GM18951 (cell line): ENCODE results near the gene HEPH.
"Not testable (repeated sequence)": the region's sequence is repeated elsewhere in the genome, so short reads cannot be mapped to it uniquely, and the experiment has no call there.

Experiments
- POLR2A ChIP-seq: IDR thresholded peaks from 4 replicates; pipeline ENCODE4 v1.6.1; 2011; ENCODE audit warnings: mild to moderate bottlenecking; ENCODE audit not compliant: insufficient read length, insufficient read depth; ENCODE audit errors: extremely low read depth
- in situ Hi-C: fragments of 300-500 bp; cut with MboI; formaldehyde crosslinking; loops from one replicate; pipeline ENCODE4 v1.12.0; 2022; ENCODE audit warnings: low sequenced_read_pairs, mixed read lengths, inconsistent platforms; ENCODE audit not compliant: unreplicated experiment

HEPH gene

DNA sequence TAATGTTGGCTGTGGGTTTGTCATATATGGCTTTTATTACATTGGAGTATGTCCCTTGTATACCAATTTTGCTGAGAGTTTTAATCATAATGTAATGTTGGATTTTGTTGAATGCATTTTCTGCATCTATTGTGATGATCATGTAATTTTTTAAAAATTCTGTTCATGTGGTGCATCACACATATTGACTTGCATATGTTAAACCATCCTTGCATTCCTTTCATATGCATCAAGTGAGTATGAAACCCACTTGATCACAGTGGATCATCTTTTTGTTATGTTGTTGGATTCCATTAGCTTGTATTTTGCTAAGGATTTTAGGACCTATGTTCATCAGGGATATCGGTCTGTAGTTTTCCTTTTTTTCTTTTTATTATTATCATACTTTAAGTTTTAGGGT is 12.1 kb downstream of the HEPH start:
- in situ Hi-C loops = no loop called here
- no peak for TF ChIP-seq POLR2A

DNA sequence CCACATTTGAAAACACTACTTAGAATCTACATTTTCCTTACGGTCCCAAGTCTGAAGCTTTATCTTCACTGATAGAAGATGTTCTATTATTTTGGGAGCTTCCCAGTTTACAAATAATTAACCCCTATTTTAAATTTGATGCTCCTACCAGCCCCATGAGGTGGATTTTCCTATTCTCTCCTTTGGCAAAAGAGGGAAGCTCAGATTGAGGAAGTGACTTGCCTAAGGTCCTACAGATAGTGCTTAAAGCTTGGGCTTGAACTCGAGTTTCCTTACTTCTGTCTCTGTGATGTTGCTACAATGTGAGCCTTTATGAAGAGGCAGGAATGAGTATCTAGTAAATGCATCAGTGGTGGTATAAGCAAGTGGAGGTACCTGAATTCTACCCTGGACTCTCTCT is 27.5 kb downstream of the HEPH start:
- in situ Hi-C loops = no loop called here
- no peak for TF ChIP-seq POLR2A

DNA sequence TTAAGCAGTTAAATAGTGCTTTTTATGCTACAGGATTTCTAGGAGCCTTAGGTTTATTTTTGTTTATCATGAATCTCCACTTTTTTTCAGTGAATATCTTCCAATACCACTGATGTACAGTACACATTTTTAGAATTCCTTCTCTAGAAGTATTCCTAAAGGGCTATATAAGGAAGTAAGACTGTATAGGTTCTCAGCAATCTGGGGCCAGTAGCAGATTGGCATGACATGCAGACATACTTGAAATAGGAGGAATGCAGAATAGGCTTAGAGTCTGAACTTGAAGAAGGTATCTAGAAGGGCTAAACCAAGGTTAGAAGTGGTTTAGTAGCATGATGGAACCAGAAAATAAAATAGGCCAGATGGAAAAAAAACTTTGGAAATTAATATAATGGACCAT is 29.8 kb downstream of the HEPH start:
- no peak for TF ChIP-seq POLR2A
- in situ Hi-C loops = no loop called here

DNA sequence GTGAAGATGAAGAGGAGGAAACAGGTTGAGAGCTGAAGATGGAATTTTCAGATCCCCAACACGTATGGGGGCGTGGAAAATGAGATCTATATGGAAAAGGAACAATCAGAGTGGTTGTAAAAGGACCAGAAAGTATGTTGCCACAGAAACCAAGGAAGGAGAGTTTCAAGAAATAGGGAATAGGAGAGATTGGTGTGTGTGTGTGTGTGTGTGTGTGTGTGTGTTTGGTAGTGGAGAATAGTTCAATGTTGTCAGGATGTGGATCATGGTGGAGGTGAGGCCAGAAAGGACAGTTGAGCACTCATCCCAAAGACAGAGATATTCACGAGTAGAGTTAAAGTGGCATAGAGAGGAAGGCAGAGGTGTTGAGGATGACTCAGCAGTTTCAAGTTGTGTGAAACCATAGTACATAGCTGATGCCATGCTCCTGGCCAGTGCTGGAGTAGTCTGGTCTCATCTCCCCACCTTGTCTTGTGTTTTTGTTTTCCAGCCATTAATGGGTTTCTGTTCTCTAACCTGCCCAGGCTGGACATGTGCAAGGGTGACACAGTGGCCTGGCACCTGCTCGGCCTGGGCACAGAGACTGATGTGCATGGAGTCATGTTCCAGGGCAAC is 36.1 kb downstream of the HEPH start:
- in situ Hi-C loops = no loop called here
- no peak for TF ChIP-seq POLR2A

DNA sequence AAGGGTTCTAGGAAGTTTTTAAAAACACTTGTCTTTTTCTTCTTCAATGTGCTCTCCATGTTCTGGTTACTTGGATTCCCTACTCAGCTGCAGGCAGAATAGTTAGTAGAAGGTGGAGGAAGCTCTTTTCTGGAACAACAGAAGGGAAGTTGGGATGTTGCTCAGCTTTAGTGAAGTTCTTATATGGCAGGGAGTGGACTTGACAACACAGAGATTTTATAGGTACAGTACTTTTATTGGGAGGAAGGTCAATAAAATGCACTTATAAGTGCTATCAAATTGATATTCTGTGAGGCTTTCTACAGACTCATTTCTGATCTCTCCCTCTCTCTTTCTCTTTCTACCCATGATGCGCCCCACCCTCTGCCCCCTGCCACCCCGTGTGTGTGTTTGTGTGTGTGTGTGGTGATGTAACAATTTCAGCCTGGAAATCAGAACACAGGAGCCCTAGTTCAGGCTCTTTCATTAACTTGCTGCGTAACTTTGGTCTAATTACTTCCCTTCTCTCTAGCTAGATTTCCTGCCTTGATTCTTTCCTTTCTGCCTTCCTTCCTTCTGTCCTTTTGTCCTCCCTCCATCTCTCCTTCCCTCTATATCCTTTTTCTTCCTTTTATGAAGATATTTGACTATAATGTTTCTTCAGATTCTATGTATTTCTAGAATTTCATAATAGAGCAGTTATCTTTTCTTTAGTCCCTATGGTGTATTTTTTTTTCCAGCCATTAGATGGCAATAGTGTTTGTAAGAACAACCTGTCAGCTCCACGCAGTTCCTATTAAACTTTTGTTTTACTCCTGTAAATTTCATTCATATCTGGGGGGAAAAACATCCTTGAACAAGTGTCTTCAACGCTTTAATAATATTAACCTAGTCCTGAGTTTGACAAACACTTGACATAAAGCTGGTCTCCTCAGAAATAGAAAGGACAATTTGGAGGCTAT is 37.1 kb downstream of the HEPH start:
- in situ Hi-C loops = no loop called here
- no peak for TF ChIP-seq POLR2A

DNA sequence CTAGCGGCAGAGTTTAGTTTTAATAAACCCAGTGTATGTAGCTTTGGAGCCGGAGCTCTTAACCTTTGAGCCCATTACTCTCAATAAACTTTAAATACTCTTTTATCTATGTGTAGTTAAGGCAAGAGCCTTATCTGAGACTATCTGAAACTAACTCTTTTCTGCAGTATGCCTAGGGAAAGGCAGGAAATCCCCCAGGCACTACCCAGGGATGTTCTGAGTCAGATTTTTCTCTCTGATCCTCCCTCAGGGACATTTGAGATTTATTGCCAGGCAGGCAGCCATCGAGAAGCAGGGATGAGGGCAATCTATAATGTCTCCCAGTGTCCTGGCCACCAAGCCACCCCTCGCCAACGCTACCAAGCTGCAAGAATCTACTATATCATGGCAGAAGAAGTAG is 39.1 kb downstream of the HEPH start:
- TF ChIP-seq POLR2A = no peak
- in situ Hi-C loops = no loop called here

DNA sequence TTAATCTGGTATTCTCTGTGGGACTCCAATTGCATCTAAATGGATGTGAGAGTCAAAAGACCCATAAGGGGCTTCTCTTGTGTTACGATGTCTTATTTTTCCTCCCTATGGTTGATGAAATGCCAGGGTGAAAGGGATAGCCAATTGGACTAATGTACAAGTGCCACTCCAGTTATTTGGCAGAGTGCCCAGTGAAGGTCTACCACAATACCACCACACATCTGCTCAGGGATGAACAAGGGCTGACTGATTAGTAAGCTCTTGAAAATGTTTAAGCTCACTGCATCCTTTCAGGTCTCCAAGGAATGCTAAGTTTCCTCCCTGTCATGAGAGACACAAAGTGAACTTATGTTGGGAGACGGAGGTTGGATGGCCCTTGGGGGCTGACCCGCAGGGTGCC is 57.8 kb downstream of the HEPH start:
- no peak for TF ChIP-seq POLR2A
- in situ Hi-C loops = no loop called here

DNA sequence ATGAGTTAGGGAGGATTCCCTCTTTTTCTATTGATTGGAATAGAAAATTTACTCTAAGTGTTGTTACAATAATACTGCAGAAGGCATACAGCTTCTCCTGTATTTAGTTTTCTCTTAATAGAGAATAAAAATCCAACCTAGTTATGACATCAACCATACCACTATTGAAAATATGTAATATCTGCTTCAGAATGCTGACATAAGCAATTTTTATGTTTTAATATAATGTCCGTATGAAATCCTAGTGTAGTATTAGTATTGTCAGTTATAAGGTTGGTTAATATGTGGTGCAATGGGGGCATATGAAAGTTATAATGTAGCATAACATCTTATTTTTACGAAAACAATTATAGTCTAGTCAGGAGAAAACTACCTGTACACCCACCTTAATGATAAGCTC is 68.2 kb downstream of the HEPH start:
- TF ChIP-seq POLR2A = no peak
- in situ Hi-C loops = no loop called here

DNA sequence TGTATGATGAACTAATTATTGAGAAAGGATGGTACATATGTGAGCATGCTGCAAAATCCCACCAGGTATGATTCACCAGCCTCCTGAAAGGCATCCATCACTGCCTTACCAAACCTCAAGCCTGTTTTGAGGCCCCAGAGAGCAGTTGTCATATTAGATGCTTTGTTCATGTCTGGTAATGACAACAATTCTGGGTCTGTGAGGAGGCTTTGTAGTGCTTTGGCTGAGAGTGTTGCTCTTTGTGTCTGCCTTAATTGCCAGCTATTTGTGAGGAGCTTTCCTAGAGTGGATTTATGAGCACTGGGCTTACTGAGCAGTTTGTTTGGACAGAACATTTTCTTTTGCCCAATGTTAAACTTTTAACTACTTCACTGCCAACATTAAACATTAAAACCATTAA is 69.2 kb downstream of the HEPH start:
- TF ChIP-seq POLR2A = no peak
- in situ Hi-C loops = no loop called here

DNA sequence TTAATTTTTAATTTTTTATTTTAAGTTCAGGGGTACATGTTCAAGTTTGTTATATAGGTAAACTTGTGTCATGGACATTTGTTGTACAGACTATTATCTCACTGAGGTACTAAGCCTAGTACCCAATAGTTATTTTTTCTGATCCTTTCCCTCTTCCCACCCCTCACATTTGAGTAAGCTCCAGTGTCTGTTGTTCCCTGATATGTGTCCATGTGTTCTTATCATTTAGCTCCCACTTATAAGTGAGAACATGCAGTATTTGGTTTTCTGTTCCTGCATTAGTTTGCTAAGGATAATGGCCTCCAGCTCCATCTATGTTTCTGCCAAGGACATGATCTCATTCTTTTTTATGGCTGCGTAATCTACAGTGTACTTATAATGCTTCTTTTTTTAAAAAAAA is 69.9 kb downstream of the HEPH start:
- in situ Hi-C loops = not testable (repeated sequence)

DNA sequence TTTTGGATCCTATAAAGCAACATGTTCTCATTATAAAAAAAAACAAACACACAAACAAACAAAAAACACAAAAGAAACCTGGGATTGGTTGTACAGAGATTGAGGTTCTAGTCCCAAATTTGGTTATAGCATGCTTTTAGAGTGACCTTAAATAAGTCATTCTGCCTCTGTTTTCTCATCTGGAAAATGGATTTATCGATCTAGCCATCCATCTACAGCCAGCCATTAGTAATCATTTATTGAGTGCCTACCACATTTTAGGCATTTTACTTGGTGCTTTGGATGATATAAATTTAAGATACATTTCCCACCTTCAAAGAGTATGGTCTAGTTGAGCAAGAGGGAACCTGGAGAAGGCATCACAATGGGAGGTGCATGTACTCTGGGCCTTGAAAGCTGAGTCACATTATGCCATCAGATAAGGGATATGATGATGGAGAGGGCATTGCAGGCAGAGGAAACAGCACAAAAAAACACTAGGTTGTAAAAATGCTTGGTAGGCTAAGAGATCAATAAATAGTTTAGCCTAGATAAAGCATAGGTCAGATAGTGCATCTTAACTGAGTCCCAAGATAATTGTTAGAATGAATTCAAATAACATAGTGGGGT is 91.4 kb downstream of the HEPH start:
- no peak for TF ChIP-seq POLR2A
- in situ Hi-C loops = no loop called here

DNA sequence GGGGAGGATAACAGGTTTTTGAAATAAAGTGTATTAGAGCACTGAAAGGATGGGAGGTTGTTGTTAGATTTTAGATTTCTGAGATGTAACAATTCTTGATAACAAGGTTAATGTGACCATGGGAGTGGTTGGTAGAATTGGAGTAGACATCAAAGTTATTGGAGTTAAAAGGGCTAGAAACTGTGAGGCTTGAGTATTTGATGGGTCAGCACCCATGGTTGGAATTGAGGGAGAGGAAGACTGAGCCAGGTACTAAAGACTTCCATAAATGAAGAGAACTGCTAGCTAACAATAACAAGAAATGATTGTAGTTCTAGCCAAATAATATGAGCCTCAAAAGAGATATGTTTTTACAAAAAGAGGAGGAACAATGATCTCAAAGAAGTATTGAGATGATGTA is 98.8 kb downstream of the HEPH start:
- TF ChIP-seq POLR2A = no peak
- in situ Hi-C loops = no loop called here
